CD4-positive, alpha-beta T cell (primary cell): ENCODE data around the gene PRKCQ. TPM values are rescaled to one million over a fixed set of nuclear protein-coding genes. Genes with fewer than 3 reads are reported as not detected.

Source experiments
- ATAC-seq: fragments of 200-7000 bp; cut with Tn5 transposase; one replicate; pipeline ENCODE4 v1.10.0; 2022; ENCODE audit warnings: mild to moderate bottlenecking; ENCODE audit not compliant: poor library complexity
- CTCF ChIA-PET: fragments of 350-600 bp; sonication (Branson Sonifier 250); formaldehyde crosslinking; loops from one replicate; lab custom pipeline; 2021; ENCODE audit warnings: antibody characterized with exemption, inconsistent platforms; lab: Charles Lee
- POLR2A ChIA-PET: fragments of 350-600 bp; sonication (Branson Sonifier 250); formaldehyde crosslinking; loops from one replicate; lab custom pipeline; 2021; ENCODE audit warnings: antibody characterized with exemption, inconsistent platforms; lab: Charles Lee
- DNase-seq, 14 experiments: peaks; one replicate each; pipeline ENCODE4 v3.0.0-alpha.2; 2013 to 2020; ENCODE audit warnings: mixed read lengths in 2 of 14
- H3K27ac ChIP-seq, 2 donors: one replicate each; pipeline versions ENCODE4 v1.5.1 to v1.7.0; 2013; ENCODE audit warnings: low read length in 2 of 2, low read depth in 1 of 2, mild to moderate bottlenecking in 1 of 2
- H3K27me3 ChIP-seq, 2 experiments: 1 replicate in 1 of 2; 2 replicates in 1 of 2; pipeline versions ENCODE4 v1.6.1 to v1.7.0; 2013; ENCODE audit warnings: low read length in 2 of 2, control low read depth in 1 of 2, mild to moderate bottlenecking in 1 of 2, moderate library complexity in 1 of 2; ENCODE audit not compliant: insufficient read depth in 2 of 2, control insufficient read depth in 1 of 2
- H3K36me3 ChIP-seq: one replicate; pipeline ENCODE4 v1.6.1; 2013; ENCODE audit warnings: low read length, control low read depth; ENCODE audit not compliant: insufficient read depth
- H3K4me1 ChIP-seq: one replicate; pipeline ENCODE4 v1.6.1; 2013; ENCODE audit warnings: low read length, control low read depth; ENCODE audit not compliant: insufficient read depth
- H3K4me3 ChIP-seq: one replicate; pipeline ENCODE4 v1.5.1; 2013; ENCODE audit warnings: mild to moderate bottlenecking, low read length, moderate library complexity
- H3K9me3 ChIP-seq, 2 experiments: 1 replicate in 1 of 2; 2 replicates in 1 of 2; pipeline versions ENCODE4 v1.6.1 to v1.7.0; 2013; ENCODE audit warnings: low read length in 2 of 2, mild to moderate bottlenecking in 2 of 2, control low read depth in 1 of 2, moderate library complexity in 1 of 2; ENCODE audit not compliant: control insufficient read depth in 1 of 2, insufficient read depth in 1 of 2
- H3K27ac Mint-ChIP-seq: one replicate; pipeline ENCODE4 v1.8.0; 2020; ENCODE audit warnings: mixed read lengths
- H3K27me3 Mint-ChIP-seq: one replicate; pipeline ENCODE4 v1.8.0; 2021; ENCODE audit warnings: mixed read lengths
- H3K36me3 Mint-ChIP-seq: one replicate; pipeline ENCODE4 v1.8.0; 2021; ENCODE audit warnings: low read depth, mixed read lengths
- H3K4me1 Mint-ChIP-seq: one replicate; pipeline ENCODE4 v1.8.0; 2021; ENCODE audit warnings: low read depth, mixed read lengths
- H3K4me3 Mint-ChIP-seq: one replicate; pipeline ENCODE4 v1.8.0; 2020; ENCODE audit warnings: mild to moderate bottlenecking, mixed read lengths
- H3K9me3 Mint-ChIP-seq: one replicate; pipeline ENCODE4 v1.8.0; 2020; ENCODE audit warnings: mixed read lengths
- CTCF ChIP-seq: fragments of 200-600 bp; IDR thresholded peaks from one replicate; pipeline ENCODE4 v1.8.0; 2022; ENCODE audit warnings: antibody characterized with exemption, mild to moderate bottlenecking
- intact Hi-C, 2 experiments: fragments of 100-400 bp; cut with DNase I in 1 of 2; cut with micrococcal nuclease in 1 of 2; formaldehyde crosslinking; loops; one replicate each; pipeline versions ENCODE4 v1.15.1 to v1.9.0; 2023 to 2025; cut with DNase I, micrococcal nuclease
- total RNA-seq, 174 experiments: library from RNA in 2 of 174; stranded (reverse) in 2 of 174; gene quantifications; one replicate each; pipeline ENCODE4 v1.2.3 and lab custom pipeline; 2021 to 2026

Gene PRKCQ
- total RNA-seq, 2 experiments from 2014 or later, result 43.4 to 43.9 TPM

DNA sequence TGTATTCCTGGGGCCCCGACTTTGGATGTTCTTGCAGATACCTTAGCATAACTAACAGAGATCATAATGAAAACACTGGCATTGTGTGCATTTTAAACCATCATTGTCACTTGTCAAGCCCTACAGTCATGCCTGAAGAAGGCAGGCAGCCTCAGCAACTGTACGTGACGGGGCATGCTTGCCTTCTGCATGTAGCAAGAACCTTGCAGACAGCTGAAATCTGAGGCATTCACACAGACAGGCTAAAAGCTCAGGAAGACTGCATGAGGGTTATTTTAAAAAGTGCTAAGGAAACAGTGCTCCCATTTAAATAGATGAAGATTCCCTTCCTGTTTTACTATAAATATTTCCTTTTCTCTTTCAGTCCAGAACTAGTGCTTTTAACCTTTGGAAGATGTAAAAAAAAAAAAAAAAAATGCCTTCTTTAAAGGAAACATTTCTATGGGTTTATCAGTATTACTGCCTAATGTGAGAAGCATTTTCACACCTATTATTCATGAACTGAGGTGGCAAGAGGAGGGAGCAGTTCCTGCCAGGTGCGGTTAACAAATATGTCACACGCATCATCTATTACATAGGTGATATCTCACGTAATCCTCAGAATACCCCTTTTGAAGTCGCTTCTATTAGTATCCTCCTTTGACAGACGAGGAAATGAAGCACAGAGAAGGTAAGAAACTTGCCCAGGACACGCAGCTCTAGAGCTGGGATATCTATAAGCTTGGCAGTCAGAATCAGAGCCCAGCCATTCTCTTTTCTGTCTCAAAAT, 88.1 kb downstream of the PRKCQ start:
- H3K27ac ChIP-seq, result peak overlapping the region in 1 of 2 donors; percentile 76
- H3K27ac Mint-ChIP-seq, result no peak overlapping the region
- intact Hi-C loops, result no loop called here

DNA sequence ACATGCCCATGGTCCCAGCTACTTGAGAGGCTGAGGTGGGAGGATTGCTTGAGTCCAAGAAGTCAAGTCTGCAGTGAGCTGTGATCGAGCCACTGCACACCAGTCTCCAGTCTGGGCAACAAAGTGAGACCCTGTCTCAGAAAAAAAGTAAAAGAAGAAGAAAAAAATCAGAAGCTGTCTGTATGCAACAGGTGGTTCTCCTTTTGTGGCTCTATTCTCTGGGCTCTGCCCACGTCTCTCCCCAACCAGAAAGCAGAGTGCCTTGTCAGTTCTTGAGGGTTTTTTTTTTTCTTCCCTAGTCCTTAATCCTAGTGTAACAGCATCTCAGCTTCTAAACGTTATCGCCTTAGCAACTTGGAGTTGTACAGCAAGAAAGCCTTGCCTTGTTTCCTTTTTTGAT, 89.5 kb downstream of the PRKCQ start:
- POLR2A ChIA-PET, result no interaction called here
- Histone ChIP-seq H3K27me3 (no peaks in the 10 kb centered on the region), H3K27ac (peak overlapping the region in 1 of 2 donors; percentile 56), H3K4me1 (peaks cover 55% of the 10 kb centered on the region), H3K36me3 (peaks cover 94% of the 10 kb centered on the region), H3K9me3 (no peaks in the 10 kb centered on the region), H3K4me3 (no peak overlapping the region)
- CTCF ChIA-PET, result no interaction called here
- ATAC-seq, result no peak
- Mint-ChIP-seq H3K36me3 (peaks cover 74% of the 10 kb centered on the region), H3K27ac (no peak overlapping the region), H3K9me3 (no peaks in the 10 kb centered on the region), H3K4me3 (no peak overlapping the region), H3K4me1 (peaks cover 16% of the 10 kb centered on the region), H3K27me3 (no peaks in the 10 kb centered on the region)
- no peak for DNase-seq
- TF ChIP-seq CTCF, result no peak
- intact Hi-C loops, result no loop called here

More for the DNA sequence above, 88.1 kb downstream of the PRKCQ start:
- ATAC-seq (peak; percentile 37), DNase-seq (peak in 4 of 14 experiments; percentile 26 to 89 (median 84))
- Mint-ChIP-seq H3K4me1 (peaks cover 16% of the 10 kb centered on the region), H3K36me3 (peaks cover 60% of the 10 kb centered on the region), H3K27me3 (no peaks in the 10 kb centered on the region), H3K9me3 (no peaks in the 10 kb centered on the region), H3K4me3 (peak overlapping the region; percentile 78)
- Histone ChIP-seq H3K36me3 (peaks cover 94% of the 10 kb centered on the region), H3K9me3 (no peaks in the 10 kb centered on the region), H3K4me3 (no peak overlapping the region), H3K27me3 (no peaks in the 10 kb centered on the region), H3K4me1 (peaks cover 48% of the 10 kb centered on the region)
- ChIA-PET CTCF (no interaction called here), POLR2A (interaction anchor here (0.8 to 1.3 kb wide), 2 partner anchors 18 to 38 kb away, joined by 3 to 4 read pairs; no protein-coding TSS in a partner anchor)
- no peak for TF ChIP-seq CTCF

- Histone ChIP-seq H3K9me3 (no peaks in the 10 kb centered on the region), H3K27ac (no peak overlapping the region), H3K27me3 (no peaks in the 10 kb centered on the region), H3K4me3 (no peak overlapping the region), H3K36me3 (peaks cover 97% of the 10 kb centered on the region), H3K4me1 (peaks cover 44% of the 10 kb centered on the region)
- ChIA-PET CTCF (interaction anchor here (0.6 to 1.1 kb wide), 3 partner anchors 8 to 178 kb away, joined by 3 to 4 read pairs (median 4); no protein-coding TSS in a partner anchor), POLR2A (interaction anchor here (1.0 to 1.2 kb wide), 2 partner anchors 11 to 14 kb away, joined by 3 to 5 read pairs; no protein-coding TSS in a partner anchor)
- Mint-ChIP-seq H3K4me3 (no peak overlapping the region), H3K36me3 (peaks cover 99% of the 10 kb centered on the region), H3K27me3 (no peaks in the 10 kb centered on the region), H3K9me3 (no peaks in the 10 kb centered on the region), H3K27ac (no peak overlapping the region), H3K4me1 (peaks cover 33% of the 10 kb centered on the region)
- no peak for TF ChIP-seq CTCF
- ATAC-seq (no peak), DNase-seq (no peak)
- intact Hi-C loops, result no loop called here
These were observed 92.2 kb downstream of the PRKCQ start for GRCh38 chr10:6487920-6488319.
